Measurements from ENCODE around the gene ZFP36L2. TPM values are rescaled to one million over a fixed set of nuclear protein-coding genes. Genes with fewer than 3 reads are reported as not detected.

Gene ZFP36L2
- total and polyA plus RNA-seq, 10 donors = 72.4 to 223 (median 119) TPM

DNA sequence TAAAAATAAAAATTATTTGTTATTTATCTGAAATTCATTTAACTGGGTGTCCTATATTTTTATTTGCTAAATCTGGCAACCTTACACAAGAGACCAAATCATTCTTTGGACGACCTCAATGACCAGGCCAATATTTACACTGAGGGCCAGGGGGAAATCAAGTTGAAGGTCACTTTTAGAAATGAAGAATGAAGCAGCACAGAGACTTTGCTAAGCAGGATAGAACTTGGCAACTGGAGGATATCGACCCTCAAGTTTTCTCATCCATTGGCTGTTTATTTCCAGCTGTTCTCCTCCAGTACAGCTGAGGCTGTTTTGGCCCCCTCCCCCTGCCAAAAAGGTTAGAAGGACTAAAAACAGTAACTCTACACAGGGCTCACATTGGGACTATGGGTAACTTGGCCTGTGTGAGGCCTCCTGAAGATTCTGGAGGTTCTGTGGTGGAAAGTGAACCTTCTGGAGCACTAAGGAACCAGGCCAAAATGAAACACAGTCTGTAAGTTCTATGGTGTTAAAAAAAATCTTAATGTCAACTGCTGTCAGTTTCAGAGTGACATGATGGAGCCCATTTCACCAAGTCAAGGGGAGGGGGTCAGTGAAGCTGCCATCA is 32.2 kb upstream of the ZFP36L2 start:
- Histone ChIP-seq H3K36me3 (peaks cover 0 to 44% (median 4%) of the 10 kb centered on the region in 6 donors), H3K4me1 (peaks cover 0 to 12% (median 3%) of the 10 kb centered on the region in 6 donors), H3K4me3 (no peak overlapping the region), H3K9me3 (no peaks in the 10 kb centered on the region), H3K27ac (no peak overlapping the region), H3K27me3 (replicated peaks in 1 of 7) (no peaks in the 10 kb centered on the region)
- 66 to 88% (median 80%) methylated on average over 2 of the region's 2 CpGs for WGBS, 5 donors
- no peak for DNase-seq
- TF ChIP-seq, protein P1, sequence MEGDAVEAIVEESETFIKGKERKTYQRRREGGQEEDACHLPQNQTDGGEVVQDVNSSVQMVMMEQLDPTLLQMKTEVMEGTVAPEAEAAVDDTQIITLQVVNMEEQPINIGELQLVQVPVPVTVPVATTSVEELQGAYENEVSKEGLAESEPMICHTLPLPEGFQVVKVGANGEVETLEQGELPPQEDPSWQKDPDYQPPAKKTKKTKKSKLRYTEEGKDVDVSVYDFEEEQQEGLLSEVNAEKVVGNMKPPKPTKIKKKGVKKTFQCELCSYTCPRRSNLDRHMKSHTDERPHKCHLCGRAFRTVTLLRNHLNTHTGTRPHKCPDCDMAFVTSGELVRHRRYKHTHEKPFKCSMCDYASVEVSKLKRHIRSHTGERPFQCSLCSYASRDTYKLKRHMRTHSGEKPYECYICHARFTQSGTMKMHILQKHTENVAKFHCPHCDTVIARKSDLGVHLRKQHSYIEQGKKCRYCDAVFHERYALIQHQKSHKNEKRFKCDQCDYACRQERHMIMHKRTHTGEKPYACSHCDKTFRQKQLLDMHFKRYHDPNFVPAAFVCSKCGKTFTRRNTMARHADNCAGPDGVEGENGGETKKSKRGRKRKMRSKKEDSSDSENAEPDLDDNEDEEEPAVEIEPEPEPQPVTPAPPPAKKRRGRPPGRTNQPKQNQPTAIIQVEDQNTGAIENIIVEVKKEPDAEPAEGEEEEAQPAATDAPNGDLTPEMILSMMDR (IDR thresholded peaks at IDR 0.05 in 8 of 11, conservative IDR thresholded peaks at IDR 0.05 in 3 of 11) = no peak
- TF ChIP-seq POLR2AphosphoS5 (IDR thresholded peaks at IDR 0.05) (no peak), POLR2A (IDR thresholded peaks at IDR 0.05) (no peak)
- intact Hi-C loops (cut with DNase I; ENCODE audit: low total_unique reads) = no loop called here

GRCh38 chr2:43255296-43255910 is 29.0 kb upstream of the ZFP36L2 start:
- Histone ChIP-seq H3K4me1 (peaks cover 0 to 12% (median 3%) of the 10 kb centered on the region in 6 donors), H3K9me3 (no peaks in the 10 kb centered on the region), H3K27me3 (replicated peaks in 1 of 7) (no peaks in the 10 kb centered on the region), H3K27ac (peak overlapping the region in 6 of 8 donors; percentile 11 to 43 (median 28)), H3K4me3 (no peak overlapping the region), H3K36me3 (peaks cover 0 to 38% (median 4%) of the 10 kb centered on the region in 6 donors)
- no peak for DNase-seq
- 72 to 83% (median 79%) methylated on average over 8 of the region's 8 CpGs for WGBS, 5 donors
- intact Hi-C loops (cut with DNase I; ENCODE audit: low total_unique reads) = no loop called here
- TF ChIP-seq POLR2A (IDR thresholded peaks at IDR 0.05) (no peak), POLR2AphosphoS5 (IDR thresholded peaks at IDR 0.05) (no peak)
- TF ChIP-seq, protein P1 (IDR thresholded peaks at IDR 0.05 in 8 of 11, conservative IDR thresholded peaks at IDR 0.05 in 3 of 11) = no peak

DNA sequence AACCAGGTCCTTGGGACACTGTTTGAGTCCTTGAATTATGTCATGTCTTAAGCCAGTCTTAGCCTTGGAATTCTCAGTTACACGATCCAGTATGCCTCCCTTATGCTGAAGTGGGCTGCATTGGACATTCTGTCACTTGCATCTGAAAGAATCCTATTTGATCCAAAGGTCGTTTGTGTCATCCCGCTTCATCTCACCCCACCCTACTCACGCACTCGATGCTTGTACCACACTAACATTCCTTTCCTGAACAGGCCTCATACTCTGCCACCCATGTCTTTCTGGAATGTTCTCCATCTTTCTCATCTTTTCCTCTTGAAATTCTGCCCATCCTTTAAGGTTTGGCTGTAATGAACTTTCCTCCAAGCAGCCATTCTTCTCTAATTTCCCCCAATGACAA is 27.9 kb upstream of the ZFP36L2 start:
- H3K4me3 ChIP-seq = no peak overlapping the region
- H3K27me3 ChIP-seq (replicated peaks in 1 of 7) = no peaks in the 10 kb centered on the region
- peaks cover 0 to 12% (median 3%) of the 10 kb centered on the region in 6 donors for H3K4me1 ChIP-seq
- H3K36me3 ChIP-seq = peaks cover 0 to 38% (median 4%) of the 10 kb centered on the region in 6 donors
- intact Hi-C loops (cut with DNase I; ENCODE audit: low total_unique reads) = no loop called here
- TF ChIP-seq POLR2A (IDR thresholded peaks at IDR 0.05) = no peak
- no peak for TF ChIP-seq POLR2AphosphoS5 (IDR thresholded peaks at IDR 0.05)
- TF ChIP-seq, protein P1 (IDR thresholded peaks at IDR 0.05 in 8 of 11, conservative IDR thresholded peaks at IDR 0.05 in 3 of 11) = no peak
- no peak overlapping the region for H3K27ac ChIP-seq
- WGBS, 5 donors = 90 to 93% (median 91%) methylated on average over 5 of the region's 5 CpGs
- no peak for DNase-seq
- no peaks in the 10 kb centered on the region for H3K9me3 ChIP-seq

DNA sequence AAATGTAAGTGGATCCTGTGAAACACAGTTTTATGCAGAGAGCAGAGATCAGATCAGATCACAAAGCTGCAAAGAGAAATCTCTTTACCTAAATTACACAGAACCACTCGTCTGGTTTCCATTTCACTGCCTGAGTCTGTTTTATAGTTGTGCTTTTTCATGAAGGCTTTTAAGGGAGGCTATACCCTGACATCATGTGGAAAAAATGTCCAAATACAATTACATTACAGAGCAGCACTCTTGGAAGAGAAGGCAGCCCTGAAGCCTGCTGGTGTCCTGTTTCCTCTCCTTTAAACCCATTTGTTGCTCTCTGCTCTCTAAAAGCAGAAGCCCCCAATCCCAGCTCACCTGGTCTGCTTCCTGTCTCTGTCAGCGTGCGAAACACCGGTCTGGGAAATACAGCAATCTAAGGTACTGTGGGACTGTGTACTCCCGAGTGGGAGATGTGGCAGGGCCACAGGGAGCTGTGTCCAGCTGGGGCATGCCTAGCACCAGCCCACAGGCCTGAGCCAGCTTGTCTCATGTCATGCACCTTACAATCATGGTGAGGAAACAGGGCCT is 24.8 kb upstream of the ZFP36L2 start:
- H3K9me3 ChIP-seq = no peaks in the 10 kb centered on the region
- H3K27ac ChIP-seq = peak overlapping the region in 6 of 8 donors; percentile 3 to 43 (median 26)
- H3K27me3 ChIP-seq (replicated peaks in 1 of 7) = no peaks in the 10 kb centered on the region
- 60 to 77% (median 72%) methylated on average over 5 of the region's 5 CpGs for WGBS, 5 donors
- intact Hi-C loops (cut with DNase I; ENCODE audit: low total_unique reads) = no loop called here
- H3K36me3 ChIP-seq = peaks cover 0 to 30% (median 0%) of the 10 kb centered on the region in 6 donors
- H3K4me1 ChIP-seq = peaks cover 0 to 6% (median 2%) of the 10 kb centered on the region in 6 donors
- no peak overlapping the region for H3K4me3 ChIP-seq
- DNase-seq = no peak
- no peak for TF ChIP-seq POLR2A (IDR thresholded peaks at IDR 0.05)
- TF ChIP-seq, protein P1 (IDR thresholded peaks at IDR 0.05 in 8 of 11, conservative IDR thresholded peaks at IDR 0.05 in 3 of 11) = no peak

Measured in spleen (tissue), 11 donors.